Measurements from ENCODE around the gene HOXA6.

The HOXA6 gene

DNA sequence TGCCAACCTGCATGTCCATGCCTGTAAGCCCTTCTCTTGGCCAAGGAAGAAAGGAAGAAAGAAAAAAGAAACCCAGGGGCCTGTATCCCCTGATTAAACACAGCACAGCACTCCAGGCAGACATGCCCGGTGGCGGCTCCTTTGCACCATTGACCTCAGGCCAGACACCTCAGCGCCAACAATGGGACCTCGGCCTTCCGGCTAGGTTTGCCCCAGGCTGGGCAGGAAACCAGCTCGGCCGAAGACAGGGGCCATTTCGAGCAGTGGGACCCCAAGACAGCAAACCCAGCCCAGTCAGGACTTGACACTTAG lies 23.7 kb upstream of the HOXA6 start:
- DNase-seq = peak; percentile 39
- Mint-ChIP-seq H3K4me3 (peak overlapping the region; percentile 97), H3K36me3 (ENCODE audit: low read depth) (peaks cover 50% of the 10 kb centered on the region), H3K27ac (peak overlapping the region; percentile 100), H3K27me3 (ENCODE audit: low read depth, poor library complexity) (peaks cover 21% of the 10 kb centered on the region), H3K4me1 (peaks cover 51% of the 10 kb centered on the region), H3K9me3 (no peaks in the 10 kb centered on the region)
- TF ChIP-seq, protein P1, sequence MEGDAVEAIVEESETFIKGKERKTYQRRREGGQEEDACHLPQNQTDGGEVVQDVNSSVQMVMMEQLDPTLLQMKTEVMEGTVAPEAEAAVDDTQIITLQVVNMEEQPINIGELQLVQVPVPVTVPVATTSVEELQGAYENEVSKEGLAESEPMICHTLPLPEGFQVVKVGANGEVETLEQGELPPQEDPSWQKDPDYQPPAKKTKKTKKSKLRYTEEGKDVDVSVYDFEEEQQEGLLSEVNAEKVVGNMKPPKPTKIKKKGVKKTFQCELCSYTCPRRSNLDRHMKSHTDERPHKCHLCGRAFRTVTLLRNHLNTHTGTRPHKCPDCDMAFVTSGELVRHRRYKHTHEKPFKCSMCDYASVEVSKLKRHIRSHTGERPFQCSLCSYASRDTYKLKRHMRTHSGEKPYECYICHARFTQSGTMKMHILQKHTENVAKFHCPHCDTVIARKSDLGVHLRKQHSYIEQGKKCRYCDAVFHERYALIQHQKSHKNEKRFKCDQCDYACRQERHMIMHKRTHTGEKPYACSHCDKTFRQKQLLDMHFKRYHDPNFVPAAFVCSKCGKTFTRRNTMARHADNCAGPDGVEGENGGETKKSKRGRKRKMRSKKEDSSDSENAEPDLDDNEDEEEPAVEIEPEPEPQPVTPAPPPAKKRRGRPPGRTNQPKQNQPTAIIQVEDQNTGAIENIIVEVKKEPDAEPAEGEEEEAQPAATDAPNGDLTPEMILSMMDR (IDR thresholded peaks at IDR 0.05) = no peak

DNA sequence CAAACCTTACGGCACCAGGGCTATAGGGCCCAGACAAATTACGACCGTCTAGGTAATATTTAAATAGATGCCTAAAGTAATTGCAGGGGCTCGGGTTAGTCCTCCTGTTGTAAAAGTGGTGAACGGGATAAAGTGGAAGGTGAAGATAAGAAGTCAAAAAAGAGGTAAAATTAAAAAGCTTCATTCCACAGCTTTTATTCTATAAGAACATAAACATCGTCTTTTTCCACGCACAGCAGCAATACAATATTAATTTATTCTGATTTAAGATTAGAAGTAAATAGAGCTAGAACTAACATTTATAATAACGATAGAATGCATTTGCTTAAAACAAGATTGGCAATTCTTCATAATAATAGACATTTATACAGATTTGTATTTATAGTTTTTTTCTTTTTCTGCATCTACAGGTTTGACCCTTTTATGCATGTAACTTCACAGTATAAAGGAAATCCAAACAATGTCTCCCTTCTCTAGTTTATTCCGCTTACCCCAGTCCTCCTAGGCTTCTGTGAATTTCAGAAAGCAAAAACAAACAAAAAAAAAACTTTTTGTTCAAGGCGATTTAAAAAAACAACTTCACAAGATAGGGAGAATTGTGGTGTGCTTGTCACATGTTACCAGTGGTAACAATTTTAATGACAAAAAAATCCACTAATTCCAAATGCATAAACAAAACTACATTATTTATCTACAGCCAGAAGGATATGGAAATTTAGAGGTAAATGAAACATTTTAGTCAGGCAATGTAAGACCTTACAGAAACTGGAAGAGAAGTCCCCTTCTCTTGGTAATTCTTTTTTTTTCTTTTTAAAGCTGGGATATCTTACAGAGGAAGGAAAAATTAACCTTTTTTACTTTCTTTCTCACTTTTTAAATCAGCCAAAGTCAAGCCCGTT lies 23.1 kb upstream of the HOXA6 start:
- peak overlapping the region; percentile 100 for H3K27ac Mint-ChIP-seq
- peaks cover 21% of the 10 kb centered on the region for H3K27me3 Mint-ChIP-seq (ENCODE audit: low read depth, poor library complexity)
- peak overlapping the region; percentile 97 for H3K4me3 Mint-ChIP-seq
- H3K4me1 Mint-ChIP-seq = peaks cover 47% of the 10 kb centered on the region
- DNase-seq = no peak
- no peaks in the 10 kb centered on the region for H3K9me3 Mint-ChIP-seq
- H3K36me3 Mint-ChIP-seq (ENCODE audit: low read depth) = peaks cover 52% of the 10 kb centered on the region
- TF ChIP-seq, protein P1 (IDR thresholded peaks at IDR 0.05) = no peak

DNA sequence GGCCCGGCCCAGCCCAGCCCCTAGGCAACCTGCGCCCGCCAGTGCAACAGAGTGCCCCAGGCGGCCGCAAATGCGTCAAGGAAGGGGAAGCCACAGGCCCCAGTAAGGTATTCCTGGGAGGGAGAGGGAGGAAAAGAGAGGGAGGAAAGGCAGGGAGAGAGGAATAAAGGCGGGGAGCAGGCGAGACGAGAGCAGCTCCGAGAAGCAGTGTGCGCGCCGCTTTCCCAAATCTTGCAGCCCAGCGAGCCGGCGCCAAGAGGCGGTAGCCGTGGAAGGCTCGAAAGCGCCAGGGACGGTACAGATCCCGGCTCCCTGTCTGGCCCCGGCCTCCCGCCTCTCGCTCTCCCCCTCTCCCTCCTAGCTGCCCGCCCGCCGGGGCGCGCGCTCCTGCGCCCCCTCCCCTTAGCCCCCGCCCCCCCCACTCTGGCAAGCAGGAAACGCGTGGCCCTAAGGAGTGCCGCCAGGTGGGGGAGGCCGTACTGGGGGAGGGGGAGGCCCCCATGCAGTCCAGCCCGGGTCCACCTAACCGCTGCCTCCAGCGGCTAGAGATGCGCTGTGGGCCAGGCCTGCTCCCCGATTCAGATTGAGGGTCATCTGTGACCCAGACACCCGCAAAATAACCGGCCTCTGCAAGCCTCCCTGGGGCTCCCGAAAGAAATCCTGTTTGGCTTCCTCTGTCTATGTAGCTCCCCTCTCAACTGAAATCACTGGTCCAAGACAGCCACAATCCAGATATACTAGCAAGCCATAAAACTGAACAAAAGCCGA lies 22.3 kb upstream of the HOXA6 start:
- Mint-ChIP-seq H3K9me3 (no peaks in the 10 kb centered on the region), H3K27ac (peak overlapping the region; percentile 100), H3K27me3 (ENCODE audit: low read depth, poor library complexity) (peaks cover 21% of the 10 kb centered on the region), H3K4me1 (peaks cover 42% of the 10 kb centered on the region), H3K36me3 (ENCODE audit: low read depth) (peaks cover 57% of the 10 kb centered on the region), H3K4me3 (peak overlapping the region; percentile 97)
- DNase-seq = peak; percentile 63
- TF ChIP-seq, protein P1 (IDR thresholded peaks at IDR 0.05) = no peak

DNA sequence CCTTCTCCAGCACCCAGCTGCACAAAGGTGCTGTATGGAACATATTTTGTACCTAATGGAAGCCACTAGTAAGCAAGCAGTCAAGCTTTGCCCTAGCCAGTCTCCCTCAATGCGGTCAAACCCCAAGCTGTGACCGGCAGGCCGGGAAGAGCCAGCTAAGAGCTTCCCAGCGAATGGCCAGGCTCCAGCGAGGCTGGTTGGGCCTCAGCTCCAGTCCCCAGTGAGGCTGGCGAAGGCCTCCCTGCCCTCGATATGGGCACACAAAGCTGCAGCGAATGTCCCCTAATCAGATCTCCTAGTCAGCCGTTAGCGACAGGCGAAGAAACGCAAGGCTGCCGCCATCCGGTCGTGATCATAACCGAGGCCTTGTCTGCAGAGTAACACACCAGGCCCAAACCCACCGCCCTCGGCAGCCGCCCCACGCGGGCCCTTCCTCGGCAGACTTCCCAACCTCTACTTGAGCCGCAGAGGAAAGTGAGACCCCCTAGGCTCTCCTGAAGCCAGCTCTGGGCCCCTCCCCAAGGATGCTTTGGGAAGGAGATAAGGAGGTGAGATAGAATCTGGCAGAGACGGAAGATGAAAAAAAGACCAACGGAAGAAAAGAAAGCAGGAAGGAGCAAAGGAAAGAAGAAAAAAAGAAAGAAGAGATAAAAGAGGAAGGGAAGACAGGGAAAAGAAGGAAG lies 20.8 kb upstream of the HOXA6 start:
- H3K4me3 Mint-ChIP-seq = peak overlapping the region; percentile 97
- TF ChIP-seq, protein P1 (IDR thresholded peaks at IDR 0.05) = no peak
- peaks cover 19% of the 10 kb centered on the region for H3K27me3 Mint-ChIP-seq (ENCODE audit: low read depth, poor library complexity)
- H3K9me3 Mint-ChIP-seq = no peaks in the 10 kb centered on the region
- H3K4me1 Mint-ChIP-seq = peaks cover 38% of the 10 kb centered on the region
- H3K36me3 Mint-ChIP-seq (ENCODE audit: low read depth) = peaks cover 71% of the 10 kb centered on the region
- H3K27ac Mint-ChIP-seq = peak overlapping the region; percentile 98
- peak; percentile 58 for DNase-seq

DNA sequence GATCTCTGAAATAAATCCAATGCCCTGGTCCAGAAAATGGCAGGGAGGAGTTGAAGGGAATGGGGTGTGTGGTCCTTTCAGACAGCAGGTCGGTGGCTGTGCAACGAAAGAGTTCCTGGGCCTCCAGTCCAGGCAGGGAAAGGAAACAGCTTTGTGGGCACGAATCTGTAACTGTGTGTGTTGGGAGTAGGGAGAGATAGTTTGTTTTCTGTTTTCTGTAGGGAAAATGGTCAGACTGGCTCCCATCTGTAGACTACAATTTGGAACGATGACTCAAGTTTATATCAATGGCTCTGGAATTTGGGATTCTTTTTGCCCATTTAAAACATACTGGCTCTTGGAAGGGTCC lies 20.3 kb upstream of the HOXA6 start:
- peak overlapping the region; percentile 98 for H3K27ac Mint-ChIP-seq
- DNase-seq = peak; percentile 6
- H3K27me3 Mint-ChIP-seq (ENCODE audit: low read depth, poor library complexity) = peaks cover 19% of the 10 kb centered on the region
- peaks cover 38% of the 10 kb centered on the region for H3K4me1 Mint-ChIP-seq
- H3K4me3 Mint-ChIP-seq = peak overlapping the region; percentile 97
- peaks cover 76% of the 10 kb centered on the region for H3K36me3 Mint-ChIP-seq (ENCODE audit: low read depth)
- no peaks in the 10 kb centered on the region for H3K9me3 Mint-ChIP-seq
- TF ChIP-seq, protein P1 (IDR thresholded peaks at IDR 0.05) = no peak

Measured in nephron progenitor cell (in vitro differentiated cells).